22Rv1 (cell line): ENCODE results near the gene RTL10.

Source experiments
- CTCF ChIP-seq: fragments of 450-650 bp; IDR thresholded peaks from 2 replicates; pipeline ENCODE4 v1.5.1; 2017; ENCODE audit warnings: mild to moderate bottlenecking
- ZFX ChIP-seq: fragments of 450-650 bp; IDR thresholded peaks from 2 replicates; pipeline ENCODE4 v1.6.1; 2017; ENCODE audit warnings: antibody characterized with exemption, borderline replicate concordance

GRCh38 chr22:19841641-19842392, 12.9 kb downstream of the RTL10 start:
- TF ChIP-seq CTCF (no peak), ZFX (no peak)
